ENCODE results near the gene ZNF185.

The ZNF185 gene

DNA sequence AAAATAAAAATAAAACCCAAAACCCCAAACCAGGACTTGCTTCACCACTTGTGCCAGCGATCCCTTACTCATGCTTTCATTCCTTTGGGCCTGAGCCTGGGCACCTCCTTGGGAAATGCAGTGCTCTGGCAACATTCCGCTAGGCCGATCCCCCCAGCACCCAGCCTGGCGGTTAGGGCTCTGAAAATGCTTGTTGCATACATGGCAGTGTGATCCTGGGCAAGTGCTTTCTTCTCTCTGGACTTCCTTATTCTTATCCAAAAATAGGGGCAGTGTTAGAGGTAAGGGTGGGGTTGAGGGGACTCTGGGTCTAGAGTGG is 4.6 kb downstream of the ZNF185 start (continued):
- TF ChIP-seq, protein P1, sequence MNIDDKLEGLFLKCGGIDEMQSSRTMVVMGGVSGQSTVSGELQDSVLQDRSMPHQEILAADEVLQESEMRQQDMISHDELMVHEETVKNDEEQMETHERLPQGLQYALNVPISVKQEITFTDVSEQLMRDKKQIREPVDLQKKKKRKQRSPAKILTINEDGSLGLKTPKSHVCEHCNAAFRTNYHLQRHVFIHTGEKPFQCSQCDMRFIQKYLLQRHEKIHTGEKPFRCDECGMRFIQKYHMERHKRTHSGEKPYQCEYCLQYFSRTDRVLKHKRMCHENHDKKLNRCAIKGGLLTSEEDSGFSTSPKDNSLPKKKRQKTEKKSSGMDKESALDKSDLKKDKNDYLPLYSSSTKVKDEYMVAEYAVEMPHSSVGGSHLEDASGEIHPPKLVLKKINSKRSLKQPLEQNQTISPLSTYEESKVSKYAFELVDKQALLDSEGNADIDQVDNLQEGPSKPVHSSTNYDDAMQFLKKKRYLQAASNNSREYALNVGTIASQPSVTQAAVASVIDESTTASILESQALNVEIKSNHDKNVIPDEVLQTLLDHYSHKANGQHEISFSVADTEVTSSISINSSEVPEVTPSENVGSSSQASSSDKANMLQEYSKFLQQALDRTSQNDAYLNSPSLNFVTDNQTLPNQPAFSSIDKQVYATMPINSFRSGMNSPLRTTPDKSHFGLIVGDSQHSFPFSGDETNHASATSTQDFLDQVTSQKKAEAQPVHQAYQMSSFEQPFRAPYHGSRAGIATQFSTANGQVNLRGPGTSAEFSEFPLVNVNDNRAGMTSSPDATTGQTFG (tag by site-specific recombination; IDR thresholded peaks at IDR 0.05; ENCODE audit: borderline replicate concordance) = no peak
- TF ChIP-seq ZNF830 (tag by site-specific recombination; IDR thresholded peaks at IDR 0.05; ENCODE audit: low read depth) = no peak
- TF ChIP-seq ZNF416 (tag by site-specific recombination; IDR thresholded peaks at IDR 0.05) = no peak
- TF ChIP-seq ZNF133 (tag by site-specific recombination; IDR thresholded peaks at IDR 0.05) = no peak

DNA sequence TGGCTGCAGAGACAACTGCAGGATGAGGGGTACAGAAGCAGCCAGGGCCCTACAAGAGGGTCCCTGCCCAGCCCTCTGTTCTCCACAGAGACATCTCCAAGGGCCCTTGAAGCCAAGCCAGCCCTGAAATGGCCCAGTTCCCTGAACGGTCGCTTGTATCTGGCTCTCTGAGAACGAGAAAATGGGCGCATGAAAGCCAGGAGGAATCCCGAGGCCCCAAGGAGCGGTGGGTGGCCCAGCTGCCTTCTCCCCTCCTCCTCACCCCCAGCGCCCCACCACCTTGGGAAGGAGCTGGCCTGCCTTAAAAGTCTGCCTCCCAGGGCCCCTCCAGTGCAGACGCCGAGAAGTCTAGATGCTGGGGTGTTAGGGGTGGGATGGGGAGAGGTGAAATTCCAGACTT is 5.7 kb downstream of the ZNF185 start:
- no peak for TF ChIP-seq ZSCAN23 (tag by site-specific recombination; IDR thresholded peaks at IDR 0.05)
- TF ChIP-seq ZNF366 (tag by site-specific recombination; conservative IDR thresholded peaks at IDR 0.05) = no peak
- TF ChIP-seq ZNF76 (tag by site-specific recombination; IDR thresholded peaks at IDR 0.05; ENCODE audit: borderline replicate concordance, low read depth) = no peak
- no peak for TF ChIP-seq ZNF133 (tag by site-specific recombination; IDR thresholded peaks at IDR 0.05)
- no peak for TF ChIP-seq ZNF621 (tag by site-specific recombination; IDR thresholded peaks at IDR 0.05)
- no peak for TF ChIP-seq ZNF560 (tag by site-specific recombination; IDR thresholded peaks at IDR 0.05; ENCODE audit: borderline replicate concordance)
- no peak for TF ChIP-seq SCRT1 (tag by site-specific recombination; IDR thresholded peaks at IDR 0.05; ENCODE audit: borderline replicate concordance)
- TF ChIP-seq BCL11A (tag by site-specific recombination; IDR thresholded peaks at IDR 0.05; ENCODE audit: low read depth) = no peak
- no peak for TF ChIP-seq ZNF24 (tag by site-specific recombination; IDR thresholded peaks at IDR 0.05)
- TF ChIP-seq ZNF670 (tag by site-specific recombination; IDR thresholded peaks at IDR 0.05; ENCODE audit: low read depth) = no peak
- TF ChIP-seq GLIS1 (tag by site-specific recombination; IDR thresholded peaks at IDR 0.05) = no peak
- TF ChIP-seq, protein P2, sequence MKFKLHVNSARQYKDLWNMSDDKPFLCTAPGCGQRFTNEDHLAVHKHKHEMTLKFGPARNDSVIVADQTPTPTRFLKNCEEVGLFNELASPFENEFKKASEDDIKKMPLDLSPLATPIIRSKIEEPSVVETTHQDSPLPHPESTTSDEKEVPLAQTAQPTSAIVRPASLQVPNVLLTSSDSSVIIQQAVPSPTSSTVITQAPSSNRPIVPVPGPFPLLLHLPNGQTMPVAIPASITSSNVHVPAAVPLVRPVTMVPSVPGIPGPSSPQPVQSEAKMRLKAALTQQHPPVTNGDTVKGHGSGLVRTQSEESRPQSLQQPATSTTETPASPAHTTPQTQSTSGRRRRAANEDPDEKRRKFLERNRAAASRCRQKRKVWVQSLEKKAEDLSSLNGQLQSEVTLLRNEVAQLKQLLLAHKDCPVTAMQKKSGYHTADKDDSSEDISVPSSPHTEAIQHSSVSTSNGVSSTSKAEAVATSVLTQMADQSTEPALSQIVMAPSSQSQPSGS (tag by site-specific recombination; IDR thresholded peaks at IDR 0.05; ENCODE audit: low read depth) = no peak
- TF ChIP-seq ZBTB7A (tag by site-specific recombination; IDR thresholded peaks at IDR 0.05; ENCODE audit: low read depth) = no peak
- TF ChIP-seq ZNF202 (tag by site-specific recombination; IDR thresholded peaks at IDR 0.05; ENCODE audit: borderline replicate concordance) = no peak
- Histone ChIP-seq H3K4me3 (ENCODE audit: low read depth, low read length) (no peak overlapping the region), H3K36me3 (ENCODE audit: control insufficient read depth in 2 of 2, insufficient read depth in 1 of 2, low read length in 2 of 2) (no peaks in the 10 kb centered on the region), H3K4me1 (ENCODE audit: control insufficient read depth, insufficient read depth, low read length) (no peaks in the 10 kb centered on the region), H3K9me3 (ENCODE audit: control insufficient read depth, insufficient read depth, low read depth, low read length) (no peaks in the 10 kb centered on the region), H3K27ac (ENCODE audit: extremely low read depth, low read depth, low read length) (no peak overlapping the region)
- CTCF ChIA-PET = interaction anchor here (0.6 to 1.6 kb wide), 8 partner anchors 11 to 1748 kb away, joined by 3 to 8 read pairs (median 4); no protein-coding TSS in a partner anchor
- POLR2A ChIA-PET = no interaction called here

DNA sequence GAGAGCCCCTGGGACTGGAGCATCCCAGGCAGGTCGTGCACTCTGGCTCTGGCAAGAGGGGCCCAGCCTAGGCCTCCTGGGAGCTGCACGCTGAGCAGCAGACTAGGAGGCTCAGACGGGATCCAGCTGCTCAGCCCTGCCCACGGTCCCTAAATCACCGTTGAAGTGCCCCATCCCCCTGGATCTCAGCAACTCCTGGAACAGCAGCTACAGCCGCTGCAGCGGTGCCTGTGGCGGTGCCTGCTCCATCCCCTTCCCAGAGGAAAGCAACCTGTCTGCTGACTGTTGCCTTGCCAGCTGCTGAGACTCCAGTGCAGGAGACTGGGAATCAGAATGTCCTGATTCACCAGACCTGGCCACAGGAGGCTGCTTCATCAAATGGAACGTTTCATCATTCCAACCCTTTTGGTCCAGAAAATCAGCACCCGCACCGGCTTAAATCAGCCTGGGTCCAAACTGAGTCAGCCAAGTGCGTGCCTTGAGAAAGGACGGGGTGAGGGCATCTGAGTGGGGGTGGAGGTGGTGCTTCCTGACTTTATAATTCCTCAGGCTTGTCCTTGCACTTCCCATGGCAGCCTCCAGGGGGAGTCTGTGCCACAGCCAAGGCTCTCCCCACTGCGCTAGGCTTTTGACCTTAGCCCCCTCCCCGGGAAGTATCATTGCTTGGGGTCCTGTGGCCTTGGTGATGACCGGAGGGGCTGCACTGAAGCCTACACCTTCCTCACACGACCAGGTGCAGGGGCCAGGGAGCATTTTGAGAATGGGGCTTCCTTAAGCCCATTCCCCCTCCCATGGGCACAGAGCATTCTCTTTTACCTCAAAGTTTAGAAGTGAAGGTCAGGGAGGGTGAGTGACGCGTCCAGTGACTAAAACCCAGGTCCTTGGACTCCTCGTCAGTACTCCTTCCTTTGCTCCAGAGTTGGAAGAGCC is 6.5 kb downstream of the ZNF185 start:
- ChIA-PET CTCF (interaction anchor here (0.6 to 2.3 kb wide), 11 partner anchors 10 to 1749 kb away, joined by 3 to 15 read pairs (median 5); no protein-coding TSS in a partner anchor), POLR2A (no interaction called here)
- no peaks in the 10 kb centered on the region for H3K9me3 ChIP-seq (ENCODE audit: control insufficient read depth, insufficient read depth, low read depth, low read length)
- H3K27ac ChIP-seq (ENCODE audit: extremely low read depth, low read depth, low read length) = no peak overlapping the region
- no peaks in the 10 kb centered on the region for H3K36me3 ChIP-seq (ENCODE audit: control insufficient read depth in 2 of 2, insufficient read depth in 1 of 2, low read length in 2 of 2)
- no peak overlapping the region for H3K4me3 ChIP-seq (ENCODE audit: low read depth, low read length)
- no peaks in the 10 kb centered on the region for H3K4me1 ChIP-seq (ENCODE audit: control insufficient read depth, insufficient read depth, low read length)
- TF ChIP-seq ZNF311 (tag by site-specific recombination; IDR thresholded peaks at IDR 0.05; ENCODE audit: borderline replicate concordance) (no peak), ZIC2 (tag by site-specific recombination; IDR thresholded peaks at IDR 0.05) (peak; percentile 32), IKZF3 (tag by site-specific recombination; IDR thresholded peaks at IDR 0.05) (peak; percentile 61)
- TF ChIP-seq, protein P3, sequence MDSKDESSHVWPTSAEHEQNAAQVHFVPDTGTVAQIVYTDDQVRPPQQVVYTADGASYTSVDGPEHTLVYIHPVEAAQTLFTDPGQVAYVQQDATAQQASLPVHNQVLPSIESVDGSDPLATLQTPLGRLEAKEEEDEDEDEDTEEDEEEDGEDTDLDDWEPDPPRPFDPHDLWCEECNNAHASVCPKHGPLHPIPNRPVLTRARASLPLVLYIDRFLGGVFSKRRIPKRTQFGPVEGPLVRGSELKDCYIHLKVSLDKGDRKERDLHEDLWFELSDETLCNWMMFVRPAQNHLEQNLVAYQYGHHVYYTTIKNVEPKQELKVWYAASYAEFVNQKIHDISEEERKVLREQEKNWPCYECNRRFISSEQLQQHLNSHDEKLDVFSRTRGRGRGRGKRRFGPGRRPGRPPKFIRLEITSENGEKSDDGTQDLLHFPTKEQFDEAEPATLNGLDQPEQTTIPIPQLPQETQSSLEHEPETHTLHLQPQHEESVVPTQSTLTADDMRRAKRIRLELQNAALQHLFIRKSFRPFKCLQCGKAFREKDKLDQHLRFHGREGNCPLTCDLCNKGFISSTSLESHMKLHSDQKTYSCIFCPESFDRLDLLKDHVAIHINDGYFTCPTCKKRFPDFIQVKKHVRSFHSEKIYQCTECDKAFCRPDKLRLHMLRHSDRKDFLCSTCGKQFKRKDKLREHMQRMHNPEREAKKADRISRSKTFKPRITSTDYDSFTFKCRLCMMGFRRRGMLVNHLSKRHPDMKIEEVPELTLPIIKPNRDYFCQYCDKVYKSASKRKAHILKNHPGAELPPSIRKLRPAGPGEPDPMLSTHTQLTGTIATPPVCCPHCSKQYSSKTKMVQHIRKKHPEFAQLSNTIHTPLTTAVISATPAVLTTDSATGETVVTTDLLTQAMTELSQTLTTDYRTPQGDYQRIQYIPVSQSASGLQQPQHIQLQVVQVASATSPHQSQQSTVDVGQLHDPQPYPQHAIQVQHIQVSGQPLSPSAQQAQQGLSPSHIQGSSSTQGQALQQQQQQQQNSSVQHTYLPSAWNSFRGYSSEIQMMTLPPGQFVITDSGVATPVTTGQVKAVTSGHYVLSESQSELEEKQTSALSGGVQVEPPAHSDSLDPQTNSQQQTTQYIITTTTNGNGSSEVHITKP (tag by site-specific recombination; IDR thresholded peaks at IDR 0.05) = 0 out of 2 replicates have a peak, but pooled peaks have one; percentile 15
